ENCODE data around the gene TMEM134. TPM values are rescaled to one million over a fixed set of nuclear protein-coding genes. Genes with fewer than 3 reads are reported as not detected.
A peak's percentile ranks its signal among the peaks of the same experiment; 100 is the strongest.

Gene TMEM134
- total RNA-seq, 2 experiments from 2014 or later: 26.8 to 76.9 TPM

GRCh38 chr11:67437809-67438157 is 31.3 kb downstream of the TMEM134 start:
- Histone ChIP-seq H3K4me1 (ENCODE audit: insufficient read depth, low read length, poor library complexity, severe bottlenecking) (peaks cover 87% of the 10 kb centered on the region), H3K36me3 (ENCODE audit: insufficient read depth, low read length) (peaks cover 53% of the 10 kb centered on the region), H3K9me2 (ENCODE audit: insufficient read depth, low read length) (no peaks in the 10 kb centered on the region), H3K27ac (ENCODE audit: low read depth, low read length, poor library complexity, severe bottlenecking) (peak overlapping the region; percentile 94), H4K20me1 (ENCODE audit: insufficient read depth, low read length) (peaks cover 12% of the 10 kb centered on the region), H3K9me3 (ENCODE audit: low read length) (no peaks in the 10 kb centered on the region), H3K4me3 (ENCODE audit: low read depth, low read length, poor library complexity, severe bottlenecking) (peak overlapping the region; percentile 81), H3K4me2 (ENCODE audit: low read length) (peak overlapping the region; percentile 97), H3K79me2 (ENCODE audit: insufficient read depth, low read depth, low read length) (peaks cover 29% of the 10 kb centered on the region), H2AFZ (ENCODE audit: low read length) (no peak overlapping the region)
- intact Hi-C loops (cut with micrococcal nuclease; ENCODE audit: unreplicated experiment): loop anchor here (1.0 to 2.0 kb wide), 4 partner anchors 27 to 69 kb away; partner anchors contain the start of gene TMEM134
- TF ChIP-seq CTCF (conservative IDR thresholded peaks at IDR 0.05; ENCODE audit: low read length) (no peak), EZH2phosphoT487 (IDR thresholded peaks at IDR 0.05; ENCODE audit: borderline replicate concordance, low read depth, low read length) (no peak)
- ChIA-PET CTCF (ENCODE audit: unreplicated experiment) (interaction anchor here (0.6 to 1.8 kb wide), 4 partner anchors 12 to 85 kb away, joined by 3 to 11 read pairs (median 5); partner anchors contain the start of gene PPP1CA), POLR2A (interaction anchor here (0.6 to 3.6 kb wide), 18 partner anchors 8 to 652 kb away, joined by 3 to 38 read pairs (median 6); partner anchors contain the start of genes PPP1CA, RAD9A, RPS6KB2 and TBC1D10C)
- TSS peak; percentile 25 for BruUV-seq (replicated peaks)
- DNase-seq (ENCODE audit: low spot score): no peak

GRCh38 chr11:67437082-67437808 is 31.8 kb downstream of the TMEM134 start, which contains the start of gene PTPRCAP:
Gene PTPRCAP, minus strand, starts transcription at chr11:67437682. Its CDS starts 63 bp downstream, at chr11:67437619.
- H3K4me1 ChIP-seq (ENCODE audit: insufficient read depth, low read length, poor library complexity, severe bottlenecking): peaks cover 82% of the 10 kb centered on the region
- POLR2A ChIA-PET: interaction anchor here (0.6 to 3.6 kb wide), 16 partner anchors 8 to 207 kb away, joined by 3 to 38 read pairs (median 6); partner anchors contain the start of genes PPP1CA, RAD9A, RPS6KB2 and TBC1D10C
- peaks cover 12% of the 10 kb centered on the region for H4K20me1 ChIP-seq (ENCODE audit: insufficient read depth, low read length)
- H3K27ac ChIP-seq (ENCODE audit: low read depth, low read length, poor library complexity, severe bottlenecking): peak within 1 kb of the TSS; percentile 94
- H3K79me2 ChIP-seq (ENCODE audit: insufficient read depth, low read depth, low read length): peaks cover 29% of the 10 kb centered on the region
- H3K9me2 ChIP-seq (ENCODE audit: insufficient read depth, low read length): no peaks in the 10 kb centered on the region
- peak within 1 kb of the TSS; percentile 97 for H3K4me2 ChIP-seq (ENCODE audit: low read length)
- no peak for TF ChIP-seq CTCF (conservative IDR thresholded peaks at IDR 0.05; ENCODE audit: low read length)
- TF ChIP-seq EZH2phosphoT487 (IDR thresholded peaks at IDR 0.05; ENCODE audit: borderline replicate concordance, low read depth, low read length): no peak
- H3K9me3 ChIP-seq (ENCODE audit: low read length): no peaks in the 10 kb centered on the region
- intact Hi-C loops (cut with micrococcal nuclease; ENCODE audit: unreplicated experiment): loop anchor here (1.0 to 2.0 kb wide), 4 partner anchors 27 to 69 kb away; partner anchors contain the start of gene TMEM134
- CTCF ChIA-PET (ENCODE audit: unreplicated experiment): interaction anchor here (0.6 to 1.0 kb wide), 3 partner anchors 12 to 84 kb away, joined by 3 to 11 read pairs (median 3); no protein-coding TSS in a partner anchor
- H3K36me3 ChIP-seq (ENCODE audit: insufficient read depth, low read length): peaks cover 59% of the 10 kb centered on the region
- H3K4me3 ChIP-seq (ENCODE audit: low read depth, low read length, poor library complexity, severe bottlenecking): peak within 1 kb of the TSS; percentile 81
- BruUV-seq (replicated peaks): no TSS peak
- DNase-seq (ENCODE audit: low spot score): peak; percentile 89
- no peak within 1 kb of the TSS for H2AFZ ChIP-seq (ENCODE audit: low read length)

Measured in OCI-LY7 (cell line).